SU-DHL-6 (cell line): ENCODE measurements around the gene SIL1.

Source experiments
- H2AFZ ChIP-seq: fragments of 200-600 bp; sonication (generic); 2 replicates; pipeline ENCODE4 v1.6.1; 2014; ENCODE audit warnings: low read depth, mild to moderate bottlenecking, moderate library complexity, mixed read lengths, antibody characterized with exemption, low read length; ENCODE audit not compliant: severe bottlenecking
- H3F3A ChIP-seq: fragments of 200-600 bp; shearing (Covaris generic); 2 replicates; pipeline ENCODE4 v1.6.0; 2016; ENCODE audit warnings: antibody characterized with exemption, mild to moderate bottlenecking; ENCODE audit not compliant: insufficient read depth
- H3K27ac ChIP-seq: fragments of 200-600 bp; sonication (generic); 2 replicates; pipeline ENCODE4 v1.5.1; 2016; ENCODE audit warnings: low read depth, mild to moderate bottlenecking, low read length, moderate library complexity, mixed read lengths
- H3K27me3 ChIP-seq: fragments of 200-600 bp; sonication (generic), shearing (Covaris generic); 2 replicates; pipeline ENCODE4 v1.6.0; 2014; ENCODE audit warnings: mild to moderate bottlenecking, low read length
- H3K36me3 ChIP-seq: fragments of 200-600 bp; sonication (generic); 2 replicates; pipeline ENCODE4 v1.6.1; 2014; ENCODE audit warnings: mild to moderate bottlenecking, low read length, mixed read lengths
- H3K4me2 ChIP-seq: fragments of 300-600, 200-600 bp; shearing (Covaris generic), sonication (generic); 2 replicates; pipeline ENCODE4 v1.6.0; 2014; ENCODE audit warnings: low read length, low read depth, mild to moderate bottlenecking; ENCODE audit not compliant: poor library complexity, severe bottlenecking
- H3K4me3 ChIP-seq: fragments of 200-600 bp; sonication (generic); 2 replicates; pipeline ENCODE4 v1.5.1; 2014; ENCODE audit warnings: antibody characterized with exemption, low read length, mild to moderate bottlenecking, mixed read lengths; ENCODE audit not compliant: insufficient read depth, poor library complexity, severe bottlenecking
- H3K79me2 ChIP-seq: fragments of 200-600 bp; sonication (generic); 2 replicates; pipeline ENCODE4 v1.6.1; 2014; ENCODE audit warnings: mild to moderate bottlenecking, low read length, moderate library complexity; ENCODE audit not compliant: insufficient read depth
- H3K9ac ChIP-seq: fragments of 200-600 bp; sonication (generic); 2 replicates; pipeline ENCODE4 v1.7.0; 2014; ENCODE audit warnings: mild to moderate bottlenecking, low read length
- H3K9me2 ChIP-seq: fragments of 200-600 bp; sonication (generic); replicated peaks from 2 replicates; pipeline ENCODE4 v1.6.1; 2014; ENCODE audit warnings: low read length; ENCODE audit not compliant: insufficient read depth
- H3K9me3 ChIP-seq: fragments of 200-600 bp; sonication (generic); 2 replicates; pipeline ENCODE4 v1.6.1; 2014; ENCODE audit warnings: low read length, mixed read lengths; ENCODE audit not compliant: insufficient read depth
- H4K20me1 ChIP-seq: fragments of 200-600 bp; sonication (generic); 2 replicates; pipeline ENCODE4 v1.6.1; 2014; ENCODE audit warnings: low read depth, mild to moderate bottlenecking, antibody characterized with exemption, low read length, moderate library complexity, mixed read lengths
- EZH2phosphoT487 ChIP-seq: fragments of 200-600 bp; sonication (generic), shearing (Covaris generic); conservative IDR thresholded peaks from 2 replicates; pipeline ENCODE4 v1.6.1; 2018; ENCODE audit warnings: mild to moderate bottlenecking, antibody characterized with exemption, low read length, moderate library complexity, mixed read lengths
- TF ChIP-seq, protein P1 (sequence below): fragments of 200-600 bp; sonication (generic); IDR thresholded peaks from one replicate; pipeline ENCODE4 v1.5.1; 2017; ENCODE audit warnings: antibody characterized with exemption, mild to moderate bottlenecking, low read length, moderate library complexity; ENCODE audit not compliant: insufficient read depth, poor library complexity, severe bottlenecking

Gene SIL1

DNA sequence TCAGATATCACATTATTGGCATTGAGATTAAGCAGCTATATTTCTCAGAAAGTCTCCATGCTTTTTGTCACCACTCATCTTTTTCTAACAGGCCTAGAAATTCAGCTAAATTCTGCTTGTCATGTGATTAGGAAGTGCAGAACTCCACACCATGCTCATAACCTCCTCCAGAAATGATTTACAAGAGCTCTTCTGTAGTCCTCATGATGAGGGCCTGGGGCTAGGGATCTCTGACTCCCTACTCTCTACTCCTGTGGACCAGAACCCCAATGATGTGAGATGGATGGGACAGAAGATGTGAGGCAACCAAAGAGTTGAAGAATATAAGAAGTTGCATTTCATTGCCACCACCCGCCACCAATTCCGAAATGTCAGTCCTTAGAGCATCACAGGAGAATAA lies 16.5 kb upstream of the SIL1 start:
- Histone ChIP-seq H3K27me3 (no peaks in the 10 kb centered on the region), H3K4me2 (no peak overlapping the region), H3K9ac (no peak overlapping the region), H4K20me1 (no peaks in the 10 kb centered on the region), H3F3A (no peaks in the 10 kb centered on the region), H3K27ac (no peak overlapping the region), H3K79me2 (no peaks in the 10 kb centered on the region), H3K4me3 (no peak overlapping the region), H3K9me2 (no peaks in the 10 kb centered on the region), H2AFZ (no peak overlapping the region), H3K36me3 (no peaks in the 10 kb centered on the region), H3K9me3 (no peaks in the 10 kb centered on the region)
- TF ChIP-seq, protein P1, sequence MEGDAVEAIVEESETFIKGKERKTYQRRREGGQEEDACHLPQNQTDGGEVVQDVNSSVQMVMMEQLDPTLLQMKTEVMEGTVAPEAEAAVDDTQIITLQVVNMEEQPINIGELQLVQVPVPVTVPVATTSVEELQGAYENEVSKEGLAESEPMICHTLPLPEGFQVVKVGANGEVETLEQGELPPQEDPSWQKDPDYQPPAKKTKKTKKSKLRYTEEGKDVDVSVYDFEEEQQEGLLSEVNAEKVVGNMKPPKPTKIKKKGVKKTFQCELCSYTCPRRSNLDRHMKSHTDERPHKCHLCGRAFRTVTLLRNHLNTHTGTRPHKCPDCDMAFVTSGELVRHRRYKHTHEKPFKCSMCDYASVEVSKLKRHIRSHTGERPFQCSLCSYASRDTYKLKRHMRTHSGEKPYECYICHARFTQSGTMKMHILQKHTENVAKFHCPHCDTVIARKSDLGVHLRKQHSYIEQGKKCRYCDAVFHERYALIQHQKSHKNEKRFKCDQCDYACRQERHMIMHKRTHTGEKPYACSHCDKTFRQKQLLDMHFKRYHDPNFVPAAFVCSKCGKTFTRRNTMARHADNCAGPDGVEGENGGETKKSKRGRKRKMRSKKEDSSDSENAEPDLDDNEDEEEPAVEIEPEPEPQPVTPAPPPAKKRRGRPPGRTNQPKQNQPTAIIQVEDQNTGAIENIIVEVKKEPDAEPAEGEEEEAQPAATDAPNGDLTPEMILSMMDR = no peak
- TF ChIP-seq EZH2phosphoT487 = no peak

DNA sequence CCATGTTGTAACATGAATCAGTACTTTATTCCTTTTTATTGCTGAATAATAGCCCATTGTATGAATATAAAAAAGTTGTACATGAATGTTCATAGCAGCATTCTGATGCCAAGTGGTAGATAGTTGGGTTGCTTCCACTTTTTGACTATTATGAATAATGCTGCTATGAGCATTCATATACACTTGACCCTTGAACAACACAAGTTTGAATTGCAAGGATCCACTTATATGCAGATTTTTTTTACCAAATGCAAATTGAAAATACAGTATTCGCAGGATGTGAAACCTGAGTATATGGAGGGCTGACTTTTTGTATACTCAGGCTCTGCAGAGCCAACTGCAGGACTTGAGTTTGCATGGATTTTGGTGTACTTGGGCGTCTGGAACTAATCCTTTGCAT lies 14.7 kb upstream of the SIL1 start:
- Histone ChIP-seq H3K4me3 (no peak overlapping the region), H3K27me3 (no peaks in the 10 kb centered on the region), H4K20me1 (no peaks in the 10 kb centered on the region), H3K9ac (no peak overlapping the region), H3K9me3 (no peaks in the 10 kb centered on the region), H3K9me2 (no peaks in the 10 kb centered on the region), H3K79me2 (no peaks in the 10 kb centered on the region), H3K27ac (no peak overlapping the region), H2AFZ (no peak overlapping the region), H3F3A (no peaks in the 10 kb centered on the region), H3K4me2 (no peak overlapping the region), H3K36me3 (no peaks in the 10 kb centered on the region)
- TF ChIP-seq EZH2phosphoT487 = no peak
- TF ChIP-seq, protein P1 = no peak

DNA sequence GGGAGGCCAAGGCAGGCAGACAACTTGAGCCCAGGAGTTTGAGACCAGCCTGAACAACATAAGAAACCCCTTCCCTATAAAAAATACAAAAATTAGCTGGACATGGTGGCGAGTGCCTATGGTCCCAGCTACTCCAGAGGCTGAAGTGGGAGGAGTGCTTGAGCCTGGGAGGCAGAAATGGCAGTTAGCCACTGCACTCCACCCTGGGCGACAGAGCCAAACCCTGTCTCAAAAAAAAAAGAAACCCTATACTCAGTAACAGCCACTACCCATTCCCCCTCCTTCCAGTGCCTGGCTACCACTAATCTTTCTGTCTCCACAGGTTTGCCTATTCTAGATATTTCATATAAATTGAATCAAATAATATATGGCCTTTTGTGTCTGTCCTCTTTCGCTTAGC lies 14.3 kb upstream of the SIL1 start:
- no peaks in the 10 kb centered on the region for H3K9me3 ChIP-seq
- no peaks in the 10 kb centered on the region for H3K36me3 ChIP-seq
- no peak overlapping the region for H2AFZ ChIP-seq
- H3K27ac ChIP-seq = no peak overlapping the region
- H3K4me2 ChIP-seq = no peak overlapping the region
- H3F3A ChIP-seq = no peaks in the 10 kb centered on the region
- TF ChIP-seq, protein P1 = no peak
- no peak for TF ChIP-seq EZH2phosphoT487
- H3K79me2 ChIP-seq = no peaks in the 10 kb centered on the region
- H3K9ac ChIP-seq = no peak overlapping the region
- no peaks in the 10 kb centered on the region for H3K27me3 ChIP-seq
- H3K9me2 ChIP-seq = no peaks in the 10 kb centered on the region
- H3K4me3 ChIP-seq = no peak overlapping the region
- H4K20me1 ChIP-seq = no peaks in the 10 kb centered on the region

DNA sequence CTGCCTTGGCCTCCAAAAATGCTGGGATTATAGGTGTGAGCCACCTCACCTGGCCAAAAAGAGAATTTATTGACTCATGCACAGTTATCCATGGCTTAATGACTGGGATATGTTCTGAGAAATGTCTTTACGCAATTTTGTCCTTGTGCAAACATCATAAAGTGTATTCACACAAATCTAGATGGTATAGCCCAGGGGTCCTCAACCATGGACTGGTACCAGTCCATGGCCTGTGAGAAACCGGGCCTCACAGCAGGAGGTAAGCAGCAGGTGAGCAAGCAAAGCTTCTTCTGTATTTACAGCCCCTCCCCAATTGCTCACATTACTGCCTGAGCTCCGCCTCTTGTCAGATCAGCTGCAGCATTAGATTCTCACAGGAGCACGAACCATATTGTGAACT lies 12.4 kb upstream of the SIL1 start:
- Histone ChIP-seq H3K4me2 (no peak overlapping the region), H3F3A (no peaks in the 10 kb centered on the region), H4K20me1 (no peaks in the 10 kb centered on the region), H3K4me3 (no peak overlapping the region), H3K27ac (no peak overlapping the region), H3K27me3 (no peaks in the 10 kb centered on the region), H3K36me3 (no peaks in the 10 kb centered on the region), H3K9me2 (no peaks in the 10 kb centered on the region), H3K9me3 (no peaks in the 10 kb centered on the region), H3K79me2 (no peaks in the 10 kb centered on the region), H3K9ac (no peak overlapping the region), H2AFZ (no peak overlapping the region)
- TF ChIP-seq, protein P1 = no peak
- TF ChIP-seq EZH2phosphoT487 = no peak
